Measurements from ENCODE around the gene OR4N2. TPM values are rescaled to one million over a fixed set of nuclear protein-coding genes. Genes with fewer than 3 reads are reported as not detected.
"Not testable (repeated sequence)": the region's sequence is repeated elsewhere in the genome, so short reads cannot be mapped to it uniquely, and the experiment has no call there.

The OR4N2 gene
- total RNA-seq, 2 experiments from 2014 or later: not detected

DNA sequence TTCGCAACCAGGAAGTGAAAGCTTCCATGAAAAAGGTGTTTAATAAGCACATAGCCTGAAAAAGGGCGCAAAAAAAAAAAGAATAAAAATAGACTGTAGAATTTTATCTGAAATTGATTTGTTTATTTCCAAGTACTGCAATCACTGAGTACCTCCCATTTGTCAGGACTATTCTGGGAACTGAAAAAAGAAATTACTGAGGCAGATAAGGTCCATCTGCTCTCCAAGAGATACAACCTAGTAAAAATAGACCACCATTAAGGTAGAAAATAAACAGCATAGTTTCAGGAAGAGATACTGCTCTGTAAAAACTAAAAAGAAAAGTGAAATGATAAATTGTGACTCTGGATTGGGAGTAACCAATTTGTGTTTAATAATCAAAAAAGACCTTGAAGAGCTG lies 24.7 kb downstream of the OR4N2 start:
- no peak overlapping the region for H3K4me3 ChIP-seq (ENCODE audit: low read depth, low read length, poor library complexity, severe bottlenecking)
- intact Hi-C loops (cut with micrococcal nuclease; ENCODE audit: unreplicated experiment): no loop called here
- ChIA-PET POLR2A (no interaction called here), CTCF (ENCODE audit: unreplicated experiment) (no interaction called here)
- H3K27ac ChIP-seq (ENCODE audit: low read depth, low read length, poor library complexity, severe bottlenecking): no peak overlapping the region
- no peaks in the 10 kb centered on the region for H4K20me1 ChIP-seq (ENCODE audit: insufficient read depth, low read length)
- H3K9me2 ChIP-seq (ENCODE audit: insufficient read depth, low read length): no peaks in the 10 kb centered on the region
- no peak for TF ChIP-seq EZH2phosphoT487 (IDR thresholded peaks at IDR 0.05; ENCODE audit: borderline replicate concordance, low read depth, low read length)
- TF ChIP-seq, protein P1, sequence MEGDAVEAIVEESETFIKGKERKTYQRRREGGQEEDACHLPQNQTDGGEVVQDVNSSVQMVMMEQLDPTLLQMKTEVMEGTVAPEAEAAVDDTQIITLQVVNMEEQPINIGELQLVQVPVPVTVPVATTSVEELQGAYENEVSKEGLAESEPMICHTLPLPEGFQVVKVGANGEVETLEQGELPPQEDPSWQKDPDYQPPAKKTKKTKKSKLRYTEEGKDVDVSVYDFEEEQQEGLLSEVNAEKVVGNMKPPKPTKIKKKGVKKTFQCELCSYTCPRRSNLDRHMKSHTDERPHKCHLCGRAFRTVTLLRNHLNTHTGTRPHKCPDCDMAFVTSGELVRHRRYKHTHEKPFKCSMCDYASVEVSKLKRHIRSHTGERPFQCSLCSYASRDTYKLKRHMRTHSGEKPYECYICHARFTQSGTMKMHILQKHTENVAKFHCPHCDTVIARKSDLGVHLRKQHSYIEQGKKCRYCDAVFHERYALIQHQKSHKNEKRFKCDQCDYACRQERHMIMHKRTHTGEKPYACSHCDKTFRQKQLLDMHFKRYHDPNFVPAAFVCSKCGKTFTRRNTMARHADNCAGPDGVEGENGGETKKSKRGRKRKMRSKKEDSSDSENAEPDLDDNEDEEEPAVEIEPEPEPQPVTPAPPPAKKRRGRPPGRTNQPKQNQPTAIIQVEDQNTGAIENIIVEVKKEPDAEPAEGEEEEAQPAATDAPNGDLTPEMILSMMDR (conservative IDR thresholded peaks at IDR 0.05; ENCODE audit: low read length): no peak
- BruUV-seq (replicated peaks): no TSS peak
- no peak overlapping the region for H3K4me2 ChIP-seq (ENCODE audit: low read length)
- H3K79me2 ChIP-seq (ENCODE audit: insufficient read depth, low read depth, low read length): no peaks in the 10 kb centered on the region
- H3K4me1 ChIP-seq (ENCODE audit: insufficient read depth, low read length, poor library complexity, severe bottlenecking): no peaks in the 10 kb centered on the region
- DNase-seq (ENCODE audit: low spot score): no peak
- H3K9me3 ChIP-seq (ENCODE audit: low read length): peaks cover 8% of the 10 kb centered on the region; the same call in 1 of the 2 replicates
- H2AFZ ChIP-seq (ENCODE audit: low read length): no peak overlapping the region
- no peaks in the 10 kb centered on the region for H3K36me3 ChIP-seq (ENCODE audit: insufficient read depth, low read length)

DNA sequence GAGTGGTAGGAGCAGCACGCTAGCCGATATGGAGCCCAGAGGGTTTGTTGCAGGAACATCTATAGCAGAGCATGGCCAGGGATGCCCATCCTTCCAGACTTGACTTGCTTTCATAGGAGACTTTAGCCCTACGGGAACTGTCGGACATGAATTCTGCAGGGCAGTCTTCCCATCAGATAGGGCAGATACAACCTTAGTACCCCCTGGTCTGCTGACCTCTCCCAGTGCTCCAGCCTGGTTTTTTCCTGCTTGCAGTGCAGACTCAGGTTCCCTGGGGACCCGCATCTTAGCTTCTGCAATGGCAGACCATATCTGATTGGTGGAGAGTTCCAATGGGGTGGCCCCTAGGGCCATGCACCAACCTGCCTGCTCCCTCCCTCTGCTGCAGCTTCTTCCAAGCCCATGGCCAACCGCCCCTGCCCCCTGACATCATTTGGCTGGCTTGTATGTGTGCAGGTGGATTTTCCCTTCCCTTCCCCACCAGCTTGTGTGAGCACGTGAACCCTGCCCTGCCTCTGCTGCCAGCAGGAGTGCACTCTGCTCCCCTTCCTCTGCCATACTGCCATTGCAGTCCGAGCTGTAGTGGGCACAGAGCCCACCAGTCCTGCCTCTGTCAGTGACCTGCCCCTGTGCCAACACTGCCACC lies 30.8 kb downstream of the OR4N2 start:
- H3K4me2 ChIP-seq (ENCODE audit: low read length); BruUV-seq (replicated peaks); H3K27ac ChIP-seq (ENCODE audit: low read depth, low read length, poor library complexity, severe bottlenecking); H4K20me1 ChIP-seq (ENCODE audit: insufficient read depth, low read length); H3K4me1 ChIP-seq (ENCODE audit: insufficient read depth, low read length, poor library complexity, severe bottlenecking); H3K4me3 ChIP-seq (ENCODE audit: low read depth, low read length, poor library complexity, severe bottlenecking); CTCF ChIA-PET (ENCODE audit: unreplicated experiment); H3K36me3 ChIP-seq (ENCODE audit: insufficient read depth, low read length); H2AFZ ChIP-seq (ENCODE audit: low read length); H3K9me2 ChIP-seq (ENCODE audit: insufficient read depth, low read length); H3K79me2 ChIP-seq (ENCODE audit: insufficient read depth, low read depth, low read length); DNase-seq (ENCODE audit: low spot score); POLR2A ChIA-PET; intact Hi-C loops (cut with micrococcal nuclease; ENCODE audit: unreplicated experiment); H3K9me3 ChIP-seq (ENCODE audit: low read length): not testable (repeated sequence)

DNA sequence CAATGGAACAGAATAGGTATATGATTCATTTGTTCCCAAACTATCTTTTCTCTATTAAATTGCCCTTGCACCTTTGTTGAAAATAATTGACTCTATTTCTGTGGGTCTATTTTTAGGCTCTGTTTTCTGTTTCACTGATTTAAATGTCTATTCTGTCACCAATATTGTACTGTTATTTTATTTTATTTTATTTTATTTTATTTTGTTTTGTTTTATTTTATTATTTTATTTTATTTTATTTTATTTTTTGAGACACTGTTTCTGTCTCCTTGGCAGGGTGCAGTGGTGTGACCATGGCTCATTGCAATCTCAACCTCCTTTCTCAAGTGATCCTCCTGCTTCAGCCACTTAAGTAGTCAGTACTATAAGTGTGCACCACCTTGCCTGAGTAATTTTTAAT lies 34.9 kb downstream of the OR4N2 start:
- TF ChIP-seq EZH2phosphoT487 (IDR thresholded peaks at IDR 0.05; ENCODE audit: borderline replicate concordance, low read depth, low read length): no peak
- TF ChIP-seq, protein P1 (conservative IDR thresholded peaks at IDR 0.05; ENCODE audit: low read length): no peak
- no TSS peak for BruUV-seq (replicated peaks)
- no peaks in the 10 kb centered on the region for H3K36me3 ChIP-seq (ENCODE audit: insufficient read depth, low read length)
- no peaks in the 10 kb centered on the region for H3K9me3 ChIP-seq (ENCODE audit: low read length)
- CTCF ChIA-PET (ENCODE audit: unreplicated experiment): no interaction called here
- H3K4me2 ChIP-seq (ENCODE audit: low read length): no peak overlapping the region
- intact Hi-C loops (cut with micrococcal nuclease; ENCODE audit: unreplicated experiment): loop anchor here (5.0 kb wide), 1 partner anchor 49 kb away; no protein-coding TSS in a partner anchor
- POLR2A ChIA-PET: interaction anchor here (0.6 to 0.7 kb wide), 2 partner anchors 65 to 1928 kb away, joined by 3 read pairs; no protein-coding TSS in a partner anchor
- no peak overlapping the region for H3K27ac ChIP-seq (ENCODE audit: low read depth, low read length, poor library complexity, severe bottlenecking)
- no peaks in the 10 kb centered on the region for H4K20me1 ChIP-seq (ENCODE audit: insufficient read depth, low read length)
- no peaks in the 10 kb centered on the region for H3K9me2 ChIP-seq (ENCODE audit: insufficient read depth, low read length)
- no peak overlapping the region for H2AFZ ChIP-seq (ENCODE audit: low read length)
- H3K4me1 ChIP-seq (ENCODE audit: insufficient read depth, low read length, poor library complexity, severe bottlenecking): no peaks in the 10 kb centered on the region
- no peak for DNase-seq (ENCODE audit: low spot score)
- no peaks in the 10 kb centered on the region for H3K79me2 ChIP-seq (ENCODE audit: insufficient read depth, low read depth, low read length)
- H3K4me3 ChIP-seq (ENCODE audit: low read depth, low read length, poor library complexity, severe bottlenecking): no peak overlapping the region

Measured in OCI-LY7 (cell line).